ENCODE measurements around the gene DUXB.

The DUXB gene, protein sequence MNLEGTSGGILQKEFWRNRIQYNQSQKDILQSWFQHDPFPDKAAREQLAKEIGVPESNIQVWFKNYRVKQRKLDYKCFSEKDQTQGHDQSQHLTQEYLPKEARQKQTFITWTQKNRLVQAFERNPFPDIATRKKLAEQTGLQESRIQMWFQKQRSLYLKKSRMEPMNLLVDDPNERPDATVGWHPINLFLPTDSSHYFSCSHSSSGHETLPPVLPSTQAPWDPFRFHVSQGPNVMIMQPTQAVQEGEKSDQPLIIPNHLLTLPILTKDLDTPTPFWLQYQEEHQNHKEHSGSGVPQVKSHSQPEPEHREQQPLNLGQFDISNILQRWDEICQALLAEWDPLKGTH

DNA sequence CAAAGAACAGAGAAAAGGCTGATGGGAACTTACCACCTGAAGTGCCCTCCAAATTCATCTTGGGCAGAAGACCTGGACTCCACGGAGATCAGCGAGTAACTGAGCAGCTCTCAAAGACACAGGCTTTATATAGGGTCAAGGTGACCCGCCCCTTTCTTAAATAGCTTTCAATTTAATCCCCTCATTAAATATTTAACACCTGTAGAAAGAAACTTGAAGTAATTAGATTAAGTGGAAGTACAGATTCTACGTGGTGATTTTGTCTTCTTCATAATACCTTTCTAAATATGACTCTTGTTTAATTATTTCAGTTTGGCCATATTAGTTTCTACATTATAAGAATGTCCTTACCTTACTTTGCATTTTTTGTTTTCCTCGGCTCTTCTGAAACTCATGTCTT is at the start of gene DUXB:
Gene DUXB (minus strand): TSS at position 101 of the 400 bp plus-strand sequence. CDS start 43 bp downstream, at position 58.
- no peak within 1 kb of the TSS for H3K4me3 ChIP-seq (replicated peaks; ENCODE audit: low read depth, low read length)
- DNase-seq (ENCODE audit: extremely low read depth, low read depth), result no peak
- TF ChIP-seq, protein P1, sequence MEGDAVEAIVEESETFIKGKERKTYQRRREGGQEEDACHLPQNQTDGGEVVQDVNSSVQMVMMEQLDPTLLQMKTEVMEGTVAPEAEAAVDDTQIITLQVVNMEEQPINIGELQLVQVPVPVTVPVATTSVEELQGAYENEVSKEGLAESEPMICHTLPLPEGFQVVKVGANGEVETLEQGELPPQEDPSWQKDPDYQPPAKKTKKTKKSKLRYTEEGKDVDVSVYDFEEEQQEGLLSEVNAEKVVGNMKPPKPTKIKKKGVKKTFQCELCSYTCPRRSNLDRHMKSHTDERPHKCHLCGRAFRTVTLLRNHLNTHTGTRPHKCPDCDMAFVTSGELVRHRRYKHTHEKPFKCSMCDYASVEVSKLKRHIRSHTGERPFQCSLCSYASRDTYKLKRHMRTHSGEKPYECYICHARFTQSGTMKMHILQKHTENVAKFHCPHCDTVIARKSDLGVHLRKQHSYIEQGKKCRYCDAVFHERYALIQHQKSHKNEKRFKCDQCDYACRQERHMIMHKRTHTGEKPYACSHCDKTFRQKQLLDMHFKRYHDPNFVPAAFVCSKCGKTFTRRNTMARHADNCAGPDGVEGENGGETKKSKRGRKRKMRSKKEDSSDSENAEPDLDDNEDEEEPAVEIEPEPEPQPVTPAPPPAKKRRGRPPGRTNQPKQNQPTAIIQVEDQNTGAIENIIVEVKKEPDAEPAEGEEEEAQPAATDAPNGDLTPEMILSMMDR (IDR thresholded peaks at IDR 0.05; ENCODE audit: low read depth, low read length, missing control alignments), result no peak

DNA sequence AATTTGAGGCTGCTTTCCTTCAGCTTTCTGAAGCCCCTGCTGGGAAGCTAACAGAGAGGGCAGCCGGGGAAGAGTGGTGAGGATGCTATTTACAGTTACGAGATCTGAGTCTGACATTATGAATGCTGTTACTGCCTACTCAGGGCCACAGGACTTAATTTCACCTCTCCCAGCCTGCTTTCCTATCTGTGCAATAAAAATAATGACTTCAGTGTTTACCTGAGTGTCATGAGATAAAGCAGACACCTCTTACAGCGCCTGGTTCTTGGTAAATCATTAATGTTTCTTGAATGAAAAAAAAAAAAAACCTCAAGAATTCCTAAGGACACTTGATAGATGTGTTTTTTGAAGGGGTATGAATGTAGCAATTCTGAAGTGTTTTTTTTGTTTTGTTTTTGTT is 49.3 kb upstream of the DUXB start:
- no peak for DNase-seq (ENCODE audit: extremely low read depth, low read depth)
- TF ChIP-seq, protein P1 (IDR thresholded peaks at IDR 0.05; ENCODE audit: low read depth, low read length, missing control alignments), result no peak
- H3K4me3 ChIP-seq (replicated peaks; ENCODE audit: low read depth, low read length), result no peak overlapping the region

DNA sequence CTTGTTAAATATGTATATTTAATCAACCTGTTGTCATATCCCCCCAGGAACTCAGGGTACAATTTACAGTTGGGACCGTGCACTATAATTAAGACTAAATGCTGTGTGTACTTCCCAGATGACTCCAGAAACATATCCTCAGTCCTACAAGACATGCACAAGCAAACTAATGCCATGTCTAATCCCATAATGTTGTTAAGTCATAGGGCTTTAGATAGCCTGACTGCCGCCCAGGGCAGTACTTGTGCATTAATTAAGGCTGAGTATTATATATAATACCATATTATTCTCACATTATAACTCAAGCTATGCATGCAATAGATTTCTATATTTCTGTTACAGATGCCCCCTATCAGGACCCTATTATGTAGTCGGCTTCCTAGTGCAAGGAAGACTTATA is 45.1 kb upstream of the DUXB start:
- DNase-seq (ENCODE audit: extremely low read depth, low read depth), result no peak
- H3K4me3 ChIP-seq (replicated peaks; ENCODE audit: low read depth, low read length), result no peak overlapping the region
- TF ChIP-seq, protein P1 (IDR thresholded peaks at IDR 0.05; ENCODE audit: low read depth, low read length, missing control alignments), result no peak

DNA sequence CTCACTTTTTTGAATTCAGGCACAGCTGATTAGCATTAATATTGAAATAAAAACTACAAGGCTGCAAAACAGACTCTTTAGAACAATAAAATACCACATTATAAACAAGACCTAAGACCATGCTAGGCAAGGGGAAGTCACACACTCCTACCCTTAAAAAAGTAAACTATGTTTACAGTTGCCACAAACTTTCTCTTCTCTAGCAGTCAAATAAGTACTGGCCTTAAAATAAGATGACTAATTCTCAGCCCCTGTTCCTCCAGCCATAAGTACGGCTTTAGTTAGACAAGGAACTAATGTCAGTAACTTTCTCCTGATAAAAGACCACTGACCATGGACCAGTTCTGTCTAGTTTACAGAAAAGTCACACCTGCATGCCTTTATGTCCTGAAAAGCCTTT is 44.6 kb upstream of the DUXB start:
- no peak for DNase-seq (ENCODE audit: extremely low read depth, low read depth)
- no peak overlapping the region for H3K4me3 ChIP-seq (replicated peaks; ENCODE audit: low read depth, low read length)
- TF ChIP-seq, protein P1 (IDR thresholded peaks at IDR 0.05; ENCODE audit: low read depth, low read length, missing control alignments), result no peak

DNA sequence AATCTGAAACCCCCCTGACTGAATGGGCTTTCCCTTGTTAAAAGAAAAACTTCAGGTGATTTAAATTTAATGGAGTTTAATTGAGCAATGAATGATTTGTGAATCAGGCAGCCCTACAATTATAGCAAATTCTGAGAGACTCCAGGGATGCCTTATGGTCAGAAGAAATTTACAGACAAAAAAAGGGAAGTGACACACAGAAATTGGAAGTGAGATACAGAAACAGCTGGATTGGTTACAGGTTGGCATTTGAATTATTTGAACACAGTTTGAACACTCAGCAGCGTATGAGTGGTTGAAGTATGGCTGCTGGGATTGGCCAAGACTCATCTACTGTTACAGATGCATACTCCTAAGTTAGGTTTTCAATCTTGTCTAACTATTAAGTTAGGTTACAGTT is 44.0 kb upstream of the DUXB start:
- H3K4me3 ChIP-seq (replicated peaks; ENCODE audit: low read depth, low read length), result no peak overlapping the region
- DNase-seq (ENCODE audit: extremely low read depth, low read depth), result no peak
- TF ChIP-seq, protein P1 (IDR thresholded peaks at IDR 0.05; ENCODE audit: low read depth, low read length, missing control alignments), result no peak

DNA sequence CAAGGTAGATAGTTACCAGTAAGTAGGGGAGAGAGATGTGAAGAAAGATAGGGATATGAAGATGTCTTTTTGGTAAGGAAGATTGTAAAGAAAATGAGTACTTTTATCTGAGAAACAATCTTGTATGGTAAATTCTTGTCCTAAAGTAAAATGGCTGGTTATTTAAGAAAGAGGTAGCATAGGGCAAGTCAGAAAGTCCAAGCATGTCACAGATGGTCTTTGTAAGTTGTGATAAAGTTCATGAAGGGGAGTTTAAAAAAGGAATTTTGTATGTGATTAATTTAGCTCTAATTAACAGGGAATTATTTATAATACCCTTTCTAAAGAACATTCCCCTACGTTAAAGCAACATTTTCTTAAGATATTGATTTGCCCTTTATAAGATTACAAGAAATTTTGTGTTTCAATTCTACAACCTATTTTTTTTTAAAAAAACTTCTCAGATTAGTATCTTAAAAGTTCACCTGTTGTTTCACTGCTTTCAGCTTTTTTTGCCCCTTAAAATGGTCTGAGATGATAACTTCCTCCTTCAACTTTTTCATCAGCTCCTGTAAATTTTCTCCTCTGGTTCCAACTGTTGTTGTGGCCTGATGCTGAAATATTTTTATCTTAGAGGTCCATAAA is 41.3 kb upstream of the DUXB start:
- TF ChIP-seq, protein P1 (IDR thresholded peaks at IDR 0.05; ENCODE audit: low read depth, low read length, missing control alignments), result no peak
- no peak for DNase-seq (ENCODE audit: extremely low read depth, low read depth)
- no peak overlapping the region for H3K4me3 ChIP-seq (replicated peaks; ENCODE audit: low read depth, low read length)
